GM10266 (cell line): ENCODE measurements around the gene MMP10.

Experiments
- DNase-seq: peaks from one replicate; pipeline ENCODE4 v3.0.0; 2012; ENCODE audit errors: extremely low spot score
- TF ChIP-seq, protein P1 (sequence below): IDR thresholded peaks from 2 replicates; pipeline ENCODE4 v1.5.1; 2012; ENCODE audit warnings: mild to moderate bottlenecking, low read depth; ENCODE audit not compliant: control insufficient read depth, insufficient read depth; ENCODE audit errors: missing control alignments

The MMP10 gene

DNA sequence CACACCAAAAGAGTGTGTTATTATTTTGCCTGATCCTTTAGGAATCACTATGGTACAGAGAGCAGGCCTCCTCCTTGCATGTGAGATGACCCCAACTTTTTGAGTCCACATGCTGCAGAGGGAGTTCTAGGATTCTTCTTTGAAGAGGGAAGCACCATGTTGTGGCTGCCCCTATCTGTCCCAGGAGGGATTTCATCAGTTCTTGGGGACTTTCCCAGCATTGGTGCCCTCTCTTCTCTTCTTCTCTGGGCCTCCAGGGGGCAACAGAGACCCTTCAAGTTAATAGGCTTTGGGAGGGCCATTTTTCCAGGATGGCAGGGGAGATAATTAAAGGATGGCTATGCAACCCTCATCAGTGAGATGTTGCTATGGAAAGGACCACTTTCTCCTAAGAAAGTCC lies 14.0 kb upstream of the MMP10 start:
- TF ChIP-seq, protein P1, sequence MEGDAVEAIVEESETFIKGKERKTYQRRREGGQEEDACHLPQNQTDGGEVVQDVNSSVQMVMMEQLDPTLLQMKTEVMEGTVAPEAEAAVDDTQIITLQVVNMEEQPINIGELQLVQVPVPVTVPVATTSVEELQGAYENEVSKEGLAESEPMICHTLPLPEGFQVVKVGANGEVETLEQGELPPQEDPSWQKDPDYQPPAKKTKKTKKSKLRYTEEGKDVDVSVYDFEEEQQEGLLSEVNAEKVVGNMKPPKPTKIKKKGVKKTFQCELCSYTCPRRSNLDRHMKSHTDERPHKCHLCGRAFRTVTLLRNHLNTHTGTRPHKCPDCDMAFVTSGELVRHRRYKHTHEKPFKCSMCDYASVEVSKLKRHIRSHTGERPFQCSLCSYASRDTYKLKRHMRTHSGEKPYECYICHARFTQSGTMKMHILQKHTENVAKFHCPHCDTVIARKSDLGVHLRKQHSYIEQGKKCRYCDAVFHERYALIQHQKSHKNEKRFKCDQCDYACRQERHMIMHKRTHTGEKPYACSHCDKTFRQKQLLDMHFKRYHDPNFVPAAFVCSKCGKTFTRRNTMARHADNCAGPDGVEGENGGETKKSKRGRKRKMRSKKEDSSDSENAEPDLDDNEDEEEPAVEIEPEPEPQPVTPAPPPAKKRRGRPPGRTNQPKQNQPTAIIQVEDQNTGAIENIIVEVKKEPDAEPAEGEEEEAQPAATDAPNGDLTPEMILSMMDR: peak; percentile 43
- peak; percentile 51 for DNase-seq

DNA sequence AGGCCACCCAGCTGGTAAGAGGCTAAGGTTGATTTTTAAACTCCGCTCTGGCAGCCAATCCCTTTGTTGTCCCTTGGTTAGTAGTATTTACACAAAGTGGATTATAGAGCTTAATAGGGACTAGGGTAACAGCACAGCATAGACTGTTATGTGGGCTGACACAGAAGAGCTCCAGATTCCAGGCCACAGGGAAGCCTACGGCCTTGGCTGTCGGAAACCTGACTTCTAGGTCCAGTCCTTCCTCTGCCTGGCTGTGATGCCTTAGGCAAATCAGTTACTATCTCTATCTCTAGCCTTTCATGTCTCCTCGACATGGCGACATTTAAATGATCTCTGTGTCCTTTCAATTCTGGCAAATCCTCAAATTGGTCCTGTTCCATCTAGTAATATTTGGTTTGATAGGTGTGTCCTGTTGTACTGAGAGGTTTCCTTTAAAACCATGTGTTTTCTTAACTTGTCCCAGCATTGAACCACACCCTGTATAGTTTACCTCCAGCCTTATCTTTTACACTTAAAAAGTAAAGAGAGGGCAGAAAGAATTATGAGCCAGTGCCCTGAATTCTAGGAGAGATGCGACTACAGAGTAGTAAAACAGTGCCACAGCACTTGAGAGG lies 13.4 kb upstream of the MMP10 start:
- TF ChIP-seq, protein P1: no peak

DNA sequence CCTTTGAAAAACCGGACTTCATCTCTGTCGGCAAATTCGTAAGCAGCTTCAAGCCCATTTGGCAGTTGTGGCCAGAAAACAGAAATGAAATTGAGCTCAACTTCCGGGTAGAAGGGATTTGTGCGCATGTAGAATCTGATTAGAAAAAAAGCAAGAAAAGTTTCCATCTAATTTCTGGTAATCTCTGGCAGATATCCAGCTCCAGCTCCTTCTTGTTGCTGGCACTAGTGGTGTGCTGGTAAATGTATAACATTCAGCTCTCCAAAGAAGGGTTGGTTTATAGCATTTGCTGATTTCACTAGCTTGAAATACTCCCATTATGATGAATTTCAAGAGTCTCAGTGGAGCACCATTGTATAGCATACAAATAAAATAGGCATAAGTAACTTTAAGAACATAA lies 12.2 kb upstream of the MMP10 start:
- no peak for DNase-seq
- TF ChIP-seq, protein P1: no peak

More for the DNA sequence above, 13.4 kb upstream of the MMP10 start:
- DNase-seq: no peak

DNA sequence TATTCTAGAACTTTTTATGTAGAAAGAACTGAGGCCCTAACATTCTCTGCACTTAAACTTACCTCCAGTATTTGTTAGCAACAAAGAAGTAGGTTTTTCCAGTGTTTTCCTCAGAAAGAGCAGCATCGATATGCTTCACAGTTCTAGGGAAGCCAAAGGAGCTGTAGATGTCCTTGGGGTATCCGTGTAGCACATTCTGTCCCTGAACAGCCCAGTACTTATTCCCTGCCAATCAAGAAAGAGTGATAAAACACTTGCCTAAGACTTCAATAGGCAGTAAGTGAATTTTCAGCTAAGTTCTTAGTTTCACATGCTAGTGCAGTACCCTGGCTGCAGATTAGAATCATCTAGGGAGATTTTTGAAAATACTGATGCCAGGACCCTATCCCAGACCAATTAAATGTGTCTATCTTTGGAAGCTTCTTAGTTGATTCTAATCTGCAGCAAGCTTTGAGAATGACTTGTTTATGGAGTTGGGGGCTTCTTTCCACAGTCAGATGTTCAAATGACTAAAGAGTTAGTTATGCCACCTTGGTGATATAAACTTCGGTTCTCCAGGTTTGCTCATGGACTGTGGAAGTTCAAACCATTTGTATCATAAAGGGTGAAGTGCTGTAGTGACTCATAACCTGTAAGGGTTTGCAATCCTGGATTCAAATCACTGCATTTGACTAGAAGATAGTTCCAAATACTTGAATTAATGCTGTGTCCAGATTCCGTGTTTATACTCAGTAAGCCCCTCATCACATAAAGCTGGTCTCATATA lies 11.0 kb upstream of the MMP10 start:
- TF ChIP-seq, protein P1: no peak
- DNase-seq: no peak

DNA sequence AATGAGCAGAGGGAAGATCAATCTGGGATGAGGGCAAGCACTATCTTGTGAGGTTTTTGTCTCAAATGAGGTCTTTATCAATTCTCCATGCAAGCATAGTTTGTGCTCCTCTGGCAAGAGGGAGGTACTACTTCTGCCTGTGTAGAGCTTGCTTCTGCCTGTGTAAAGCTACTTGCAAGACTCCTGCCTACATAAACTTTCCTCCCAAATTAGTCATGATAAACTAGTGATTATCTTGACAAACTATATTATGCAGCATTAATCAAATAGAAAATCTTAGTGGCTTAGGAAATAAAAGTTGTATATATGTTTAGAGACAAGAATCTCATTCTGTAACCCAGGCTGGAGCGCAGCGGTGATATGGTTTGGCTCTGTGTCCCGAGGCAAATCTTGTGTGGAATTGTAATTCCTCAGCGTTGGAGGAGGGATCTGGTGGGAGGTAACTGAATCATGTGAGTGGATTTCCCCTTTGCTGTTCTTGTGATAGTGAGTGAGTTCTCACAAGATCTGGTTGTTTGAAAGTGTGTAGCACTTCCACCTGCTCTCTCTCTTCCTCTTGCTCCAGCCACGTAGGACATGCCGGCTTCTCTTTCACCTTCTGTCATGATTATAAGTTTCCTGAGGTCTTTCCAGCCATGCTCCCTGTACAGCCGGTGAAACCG lies 8.0 kb upstream of the MMP10 start:
- TF ChIP-seq, protein P1: no peak
- no peak for DNase-seq

DNA sequence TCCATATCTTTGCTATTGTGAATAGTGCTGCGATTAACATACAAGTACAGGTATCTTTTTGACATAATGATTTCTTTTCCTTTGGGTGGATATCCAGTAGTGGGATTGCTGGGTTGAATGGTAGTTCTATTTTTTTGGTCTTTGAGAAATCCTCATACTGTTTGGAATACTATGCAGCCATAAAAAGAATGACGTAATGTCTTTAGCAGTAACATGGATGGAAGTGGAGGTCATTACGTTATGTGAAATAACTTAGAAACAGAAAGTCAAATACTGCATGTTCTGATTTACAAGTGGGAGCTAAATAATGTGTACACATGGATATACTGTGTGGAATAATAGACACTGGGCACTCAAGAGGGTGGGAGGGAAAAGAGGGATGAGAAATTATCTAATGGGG lies 4.0 kb upstream of the MMP10 start:
- TF ChIP-seq, protein P1: no peak

DNA sequence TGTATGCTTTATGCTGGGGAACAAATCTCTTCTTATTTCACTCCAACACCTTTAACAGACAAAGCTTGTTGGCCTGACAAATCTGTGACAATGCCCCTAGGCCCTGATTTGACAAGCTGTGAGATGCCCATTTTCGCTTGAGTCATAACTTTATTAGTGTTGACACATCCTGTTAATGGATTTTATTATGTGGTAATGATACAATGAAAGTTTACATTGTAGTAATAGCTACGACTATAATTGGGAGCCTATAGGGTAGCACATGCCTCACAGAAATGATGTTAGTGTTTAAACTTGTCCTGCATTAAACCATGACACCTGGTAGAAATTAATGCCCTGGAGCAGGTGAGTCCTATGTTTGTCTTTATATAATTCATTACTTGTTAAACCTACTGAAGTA lies 3.3 kb upstream of the MMP10 start:
- TF ChIP-seq, protein P1: no peak

More for the DNA sequence above, 4.0 kb upstream of the MMP10 start:
- DNase-seq: no peak

More for the DNA sequence above, 3.3 kb upstream of the MMP10 start:
- DNase-seq: no peak
